ENCODE measurements around the gene EEF1AKMT4. TPM values are rescaled to one million over a fixed set of nuclear protein-coding genes. Genes with fewer than 3 reads are reported as not detected.

EEF1AKMT4 gene
- total and polyA plus RNA-seq, 2 of the 8 experiments (the other 6 are each of a cell fraction or from before 2014, with no cell fraction given): 9.3 to 30.1 TPM

DNA sequence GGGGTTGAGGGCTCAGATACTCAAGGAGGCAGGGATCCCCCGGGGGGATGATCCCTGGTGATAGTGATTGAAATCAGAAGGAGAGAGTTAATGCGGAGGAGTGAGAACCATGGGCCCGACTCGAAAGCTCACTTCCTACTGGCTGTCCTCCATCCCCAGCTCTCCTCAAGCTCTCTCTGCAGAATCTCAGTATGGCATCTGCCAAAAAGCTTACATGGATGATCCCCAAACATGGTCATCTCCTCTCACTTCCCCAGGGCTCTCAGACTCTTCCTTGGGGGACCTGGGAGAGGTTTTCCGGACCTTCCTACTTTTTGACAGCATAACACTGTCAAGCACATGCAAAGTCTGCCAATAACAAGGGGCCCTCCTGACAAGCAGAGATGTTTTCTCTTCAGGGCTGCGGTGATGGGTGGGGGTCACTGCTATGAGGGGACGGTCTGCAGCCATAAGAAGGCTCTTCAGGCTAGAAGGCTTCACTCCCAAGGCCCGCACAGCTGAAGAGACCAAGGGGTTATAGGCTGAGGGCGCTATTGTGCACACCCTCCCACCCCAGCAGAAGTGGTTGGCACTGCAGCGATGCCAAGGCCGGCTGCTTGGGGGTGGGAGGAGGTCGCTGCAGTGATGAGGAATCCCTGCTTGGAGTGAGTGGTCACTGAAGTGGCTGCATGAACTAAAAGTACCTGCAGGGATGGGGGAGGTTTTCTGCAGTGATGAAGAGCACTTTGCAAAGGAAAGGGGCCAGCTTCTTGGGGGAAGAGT, 20.9 kb upstream of the EEF1AKMT4 start:
- 37% methylated on average over 12 of the region's 12 CpGs; no CpG with 5 or more reads in 1 of the 2 experiments for WGBS, 2 experiments (ENCODE audit: extremely low coverage in 1 of 2, insufficient coverage in 1 of 2, insufficient read length in 1 of 2, insufficient replicate concordance in 2 of 2, low coverage in 1 of 2, low lambda C conversion rate in 2 of 2, missing lambda C conversion rate in 1 of 2)
- Histone ChIP-seq H3K36me3 (ENCODE audit: control insufficient read depth in 2 of 4, insufficient read depth in 4 of 4, low read length in 3 of 4) (peaks cover 0 to 8% (median 0%) of the 10 kb centered on the region in 4 experiments; a peak in 1 of 8 replicates), H2BK15ac (ENCODE audit: low read length) (no peak overlapping the region), H2BK120ac (replicated peaks; ENCODE audit: low read depth, low read length) (no peak overlapping the region), H3K27me3 (replicated peaks in 1 of 4; ENCODE audit: control insufficient read depth in 3 of 4, extremely low read depth in 1 of 4, insufficient read depth in 3 of 4, low read length in 3 of 4) (peaks cover 35 to 58% (median 53%) of the 10 kb centered on the region in 4 experiments), H3K56ac (replicated peaks; ENCODE audit: insufficient read length, low read depth, low read length) (no peak overlapping the region), H3K4ac (replicated peaks; ENCODE audit: insufficient read length, low read depth, low read length) (no peak overlapping the region), H3K79me2 (ENCODE audit: control insufficient read depth in 1 of 2, insufficient read depth in 2 of 2, low read length in 2 of 2) (no peaks in the 10 kb centered on the region), H3K4me2 (ENCODE audit: insufficient read depth in 1 of 2, low read depth in 2 of 2, low read length in 2 of 2) (peak overlapping the region; percentile 61 to 96), H2AK5ac (ENCODE audit: low read depth, low read length) (no peak overlapping the region), H3K9ac (replicated peaks in 1 of 4; ENCODE audit: extremely low read depth in 1 of 4, low read depth in 3 of 4, low read length in 3 of 4) (no peak overlapping the region), H3K23ac (ENCODE audit: insufficient read length) (no peak overlapping the region), H3K14ac (ENCODE audit: insufficient read length) (no peak overlapping the region), H4K91ac (replicated peaks; ENCODE audit: insufficient read length, low read length) (no peak overlapping the region), H3K4me3 (ENCODE audit: extremely low read depth in 1 of 4, insufficient read depth in 2 of 4, low read depth in 3 of 4, low read length in 4 of 4) (peak overlapping the region; percentile 33 to 59 (median 42); a peak in 5 of 8 replicates), H2BK12ac (ENCODE audit: low read depth, low read length) (no peak overlapping the region; the same call in 1 of the 2 replicates), H3K4me1 (replicated peaks in 1 of 4; ENCODE audit: control insufficient read depth in 3 of 4, insufficient read depth in 4 of 4, low read length in 3 of 4) (peaks cover 0 to 20% (median 4%) of the 10 kb centered on the region in 4 experiments; a peak in 5 of 7 replicates), H3K27ac (ENCODE audit: low read depth, low read length) (no peak overlapping the region), H2AFZ (ENCODE audit: low read length) (no peak overlapping the region), H2BK20ac (ENCODE audit: low read length) (no peak overlapping the region), H2BK5ac (ENCODE audit: low read depth, low read length) (no peak overlapping the region), H3K79me1 (ENCODE audit: low read depth, low read length) (no peaks in the 10 kb centered on the region), H4K8ac (ENCODE audit: extremely low read depth, insufficient read depth, low read length) (no peak overlapping the region), H3K9me3 (ENCODE audit: insufficient read depth in 2 of 2, low read depth in 1 of 2, low read length in 1 of 2) (no peaks in the 10 kb centered on the region), H3K23me2 (ENCODE audit: low read depth, low read length) (peaks cover 12% of the 10 kb centered on the region; the same call in 1 of the 2 replicates), H3K18ac (ENCODE audit: extremely low read depth, low read length) (no peak overlapping the region), H4K20me1 (replicated peaks in 1 of 2; ENCODE audit: control insufficient read depth in 1 of 2, insufficient read depth in 2 of 2, low read length in 2 of 2) (peaks cover 4 to 5% of the 10 kb centered on the region in 2 experiments), H4K5ac (ENCODE audit: insufficient read length, low read depth, low read length) (no peak overlapping the region)
- ChIA-PET POLR2A (ENCODE audit: partially characterized antibody) (interaction anchor here (0.9 to 2.5 kb wide), 5 partner anchors 12 to 52 kb away, joined by 3 to 11 read pairs (median 6); partner anchors contain the start of genes ABCF3 and EEF1AKMT4), CTCF (ENCODE audit: partially characterized antibody) (interaction anchor here (0.6 to 10.3 kb wide), 37 partner anchors 12 to 454 kb away, joined by 3 to 183 read pairs (median 9); partner anchors contain the start of genes ABCF3, CAMK2N2, EEF1AKMT4 and EIF2B5)
- FAIRE-seq: no peak
- no peak for DNase-seq (ENCODE audit: low read depth in 1 of 2, low spot score in 2 of 2)
- TF ChIP-seq CEBPB (IDR thresholded peaks at IDR 0.05; ENCODE audit: low read depth, low read length): no peak
- TF ChIP-seq GTF2F1 (IDR thresholded peaks at IDR 0.05; ENCODE audit: borderline replicate concordance, low read depth, low read length): no peak
- no peak for TF ChIP-seq TAF7 (optimal IDR thresholded peaks at IDR 0.05; ENCODE audit: borderline replicate concordance, low read depth, low read length)
- no peak for TF ChIP-seq FOSL1 (IDR thresholded peaks at IDR 0.05; ENCODE audit: insufficient read depth, low read depth, low read length)
- TF ChIP-seq NANOG (IDR thresholded peaks at IDR 0.05; ENCODE audit: insufficient read depth, low read depth, low read length, poor library complexity, severe bottlenecking): no peak
- no peak for TF ChIP-seq SUZ12 (IDR thresholded peaks at IDR 0.05; ENCODE audit: low read length)
- TF ChIP-seq RBBP5 (IDR thresholded peaks at IDR 0.05; ENCODE audit: borderline replicate concordance, low read depth, low read length): no peak
- TF ChIP-seq HDAC6 (IDR thresholded peaks at IDR 0.05; ENCODE audit: low read depth, low read length): no peak
- no peak for TF ChIP-seq CREB1 (IDR thresholded peaks at IDR 0.05)
- no peak for TF ChIP-seq HDAC2 (IDR thresholded peaks at IDR 0.05; ENCODE audit: borderline replicate concordance in 1 of 2, low read depth in 2 of 2, low read length in 2 of 2)
- no peak for TF ChIP-seq CHD1 (IDR thresholded peaks at IDR 0.05; ENCODE audit: low read depth, low read length)

Data from H1 (cell line).